Gastroesophageal sphincter (tissue), 4 donors: ENCODE measurements around the gene TMEM60. TPM values are rescaled to one million over a fixed set of nuclear protein-coding genes. Genes with fewer than 3 reads are reported as not detected.

Experiments
- total RNA-seq, 4 donors: library from RNA; depleted of rRNA; stranded (reverse); fragments of >200 nt; gene quantifications; one replicate each; pipeline ENCODE4 v1.1.0, GENCODE V29; 2016

The TMEM60 gene
- total RNA-seq, 4 donors from 2014 or later = 10.6 to 15.7 (median 13.9) TPM

Other genes starting within 250 kb of the TMEM60 start
- 10 to 100 TPM; 18.7 to 40.8 (median 25.9) TPM for gene RSBN1L, start 102.0 kb downstream of the TMEM60 start, total RNA-seq
- 10 to 100 TPM; 15.1 to 28.8 (median 20.1) TPM for gene PHTF2, start 339 bp upstream of the TMEM60 start, total RNA-seq